Keratinocyte (primary cell): Measurements from ENCODE around the gene CEP85L. TPM values are rescaled to one million over a fixed set of nuclear protein-coding genes. Genes with fewer than 3 reads are reported as not detected.
A peak's percentile ranks its signal among the peaks of the same experiment; 100 is the strongest.

Source experiments
- DNase-seq: peaks from one replicate; pipeline ENCODE4 v3.0.0-alpha.2; 2011; ENCODE audit warnings: low read depth, missing footprints, low spot score
- FAIRE-seq: peaks from 2 replicates; lab custom pipeline; 2011; peaks lifted over from hg19 to GRCh38; lab: Jason Lieb, UNC
- H2AFZ ChIP-seq: 2 replicates; pipeline ENCODE4 v1.6.0; 2012; ENCODE audit warnings: low read length, control low read depth, inconsistent platforms; ENCODE audit not compliant: control insufficient read depth
- H3K27ac ChIP-seq: 2 replicates; pipeline ENCODE4 v1.5.1; 2011; ENCODE audit warnings: low read length; ENCODE audit not compliant: control insufficient read depth, insufficient read depth
- H3K27me3 ChIP-seq: 3 replicates; pipeline ENCODE4 v1.6.0; 2011; ENCODE audit warnings: low read length; ENCODE audit not compliant: control insufficient read depth, insufficient read depth; ENCODE audit errors: extremely low read depth
- H3K36me3 ChIP-seq, 2 experiments: 2 replicates in 1 of 2; 3 replicates in 1 of 2; pipeline ENCODE4 v1.5.1; 2011; ENCODE audit warnings: low read length in 2 of 2, mild to moderate bottlenecking in 1 of 2; ENCODE audit not compliant: control insufficient read depth in 2 of 2, insufficient read depth in 2 of 2; ENCODE audit errors: extremely low read depth in 1 of 2
- H3K4me1 ChIP-seq: 3 replicates; pipeline ENCODE4 v1.5.1; 2011; ENCODE audit warnings: low read length; ENCODE audit not compliant: control insufficient read depth, insufficient read depth; ENCODE audit errors: extremely low read depth
- H3K4me2 ChIP-seq: 3 replicates; pipeline ENCODE4 v1.6.0; 2011; ENCODE audit warnings: low read depth, low read length; ENCODE audit not compliant: control insufficient read depth, insufficient read depth; ENCODE audit errors: extremely low read depth
- H3K4me3 ChIP-seq, 3 experiments: fragments of 200-600 bp in 1 of 3; sonication (generic) in 1 of 3; 2 replicates in 2 of 3; 3 replicates in 1 of 3; pipeline ENCODE4 v1.5.1; 2011 to 2016; ENCODE audit warnings: low read length in 3 of 3, mild to moderate bottlenecking in 3 of 3, control low read depth in 2 of 3, inconsistent platforms in 1 of 3, low read depth in 1 of 3, mixed read lengths in 1 of 3, mixed run types in 1 of 3, moderate library complexity in 1 of 3; ENCODE audit not compliant: control insufficient read depth in 2 of 3, insufficient read depth in 2 of 3; ENCODE audit errors: extremely low read depth in 1 of 3
- H3K79me2 ChIP-seq: 2 replicates; pipeline ENCODE4 v1.6.0; 2012; ENCODE audit warnings: low read length; ENCODE audit not compliant: control insufficient read depth, insufficient read depth
- H3K9ac ChIP-seq: 3 replicates; pipeline ENCODE4 v1.6.0; 2011; ENCODE audit warnings: low read length; ENCODE audit not compliant: control insufficient read depth, insufficient read depth; ENCODE audit errors: extremely low read depth
- H3K9me1 ChIP-seq: 3 replicates; pipeline ENCODE4 v1.6.0; 2011; ENCODE audit warnings: low read length; ENCODE audit not compliant: control insufficient read depth, insufficient read depth; ENCODE audit errors: extremely low read depth
- H3K9me3 ChIP-seq: 2 replicates; pipeline ENCODE4 v1.5.1; 2012; ENCODE audit warnings: low read depth, low read length; ENCODE audit not compliant: control insufficient read depth
- H4K20me1 ChIP-seq: 3 replicates; pipeline ENCODE4 v1.6.0; 2011; ENCODE audit warnings: low read length; ENCODE audit not compliant: control insufficient read depth, insufficient read depth; ENCODE audit errors: extremely low read depth
- EZH2 ChIP-seq: IDR thresholded peaks from one replicate; pipeline ENCODE4 v1.6.1; 2012; ENCODE audit warnings: inconsistent platforms, mild to moderate bottlenecking, low read length, moderate library complexity
- dilution Hi-C: fragments of 300-500 bp; cut with MboI; formaldehyde crosslinking; loops from one replicate; pipeline ENCODE4 v1.7.0; 2020; ENCODE audit warnings: low sequenced_read_pairs; ENCODE audit not compliant: extremely low pct_ligation_motif_present
- polyA minus RNA-seq, 3 experiments: library from RNA; depleted of rRNA, polyadenylated mRNA; stranded (reverse); fragments of >200 nt; gene quantifications; 1 replicate in 1 of 3; 2 replicates in 1 of 3; 3 replicates in 1 of 3; pipeline ENCODE4 v1.2.3, GENCODE V29; 2011
- polyA plus RNA-seq, 5 experiments: library from polyadenylated mRNA; depleted of rRNA in 3 of 5; stranded (reverse) in 3 of 5; stranded (forward) in 1 of 5; unstranded in 1 of 5; fragments of >200 nt; gene quantifications; 1 replicate in 1 of 5; 2 replicates in 3 of 5; 3 replicates in 1 of 5; pipeline versions ENCODE4 v1.2.1 to v1.2.3, GENCODE V29; 2011 to 2012; ENCODE audit warnings: missing spikeins in 2 of 5, low read depth in 1 of 5, low replicate concordance in 1 of 5
- TF ChIP-seq, protein P1 (sequence below), 3 experiments: IDR thresholded peaks in 1 of 3; conservative IDR thresholded peaks in 1 of 3; optimal IDR thresholded peaks in 1 of 3; 2 replicates in 2 of 3; 3 replicates in 1 of 3; pipeline versions ENCODE3 to v1.5.1; 2011; ENCODE audit warnings: low read length in 3 of 3, mild to moderate bottlenecking in 3 of 3, moderate library complexity in 2 of 3, control low read depth in 1 of 3, inconsistent platforms in 1 of 3; ENCODE audit not compliant: insufficient read depth in 2 of 3; ENCODE audit errors: extremely low read depth in 1 of 3

Gene CEP85L
- polyA plus RNA-seq (1.4 to 3.5 TPM (median 1.6 TPM) in 3 replicates), polyA minus RNA-seq (8.6 to 25.3 TPM (median 10.1 TPM) in 3 replicates)
- polyA plus RNA-seq (2011; ENCODE audit: low read depth): 1.4 TPM
- 0.61 and 1.5 TPM in 2 replicates for polyA plus RNA-seq (2011; cell fraction: cytosol; rRNA removed)
- 3.0 and 4.2 TPM in 2 replicates for polyA plus RNA-seq (2011; cell fraction: nucleus; rRNA removed)
- 0.72 and 1.8 TPM in 2 replicates for polyA plus RNA-seq (2012; ENCODE audit: low replicate concordance)
- polyA minus RNA-seq (2011; cell fraction: cytosol; rRNA and poly(A)+ RNA removed): 6.5 TPM
- polyA minus RNA-seq (2011; cell fraction: nucleus; rRNA and poly(A)+ RNA removed): 15.5 and 28.3 TPM in 2 replicates

DNA sequence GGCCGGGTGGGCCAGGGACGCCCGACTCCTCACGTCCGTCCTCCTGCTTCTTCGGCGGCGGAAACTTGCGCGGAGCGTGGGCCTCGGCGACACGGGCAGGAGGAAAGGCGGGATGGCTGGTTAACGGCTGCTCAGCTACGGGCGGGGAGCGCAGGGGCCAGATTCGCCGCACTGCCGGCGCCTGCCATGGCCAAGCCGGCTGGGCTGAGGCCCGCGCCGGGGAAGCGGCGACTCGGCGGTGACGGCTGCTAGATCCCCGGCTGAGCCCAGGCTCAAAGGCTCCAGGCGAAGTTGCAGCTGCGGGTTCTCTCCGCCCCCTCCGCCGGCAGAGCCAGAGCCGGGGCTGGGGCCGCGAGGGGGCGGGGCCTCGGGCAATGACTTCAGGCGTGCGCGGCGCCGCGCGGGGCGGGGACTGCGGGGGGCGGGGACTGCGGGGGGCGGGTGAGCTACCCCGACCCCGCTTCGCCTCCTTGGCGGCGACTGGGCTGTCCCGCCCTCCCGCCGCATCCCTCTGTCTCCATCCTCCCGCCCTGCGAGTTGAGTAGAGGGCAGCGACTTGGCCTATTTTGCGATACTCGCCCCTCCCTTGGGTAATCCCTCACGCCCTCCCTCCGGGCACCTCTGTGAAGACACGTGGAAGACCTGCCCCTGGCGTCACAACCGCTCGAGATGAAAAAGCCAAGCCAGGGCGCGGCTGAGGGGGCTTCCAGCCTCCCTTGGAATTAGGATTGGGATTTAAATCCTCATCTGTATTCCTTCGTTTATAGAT, at the start of gene CEP85L:
CEP85L (minus strand) TSS at position 310 of the 769 bp plus-strand sequence. CDS start 322 bp downstream, outside the sequence.
- H3K36me3 ChIP-seq: no peaks in the 10 kb centered on the region
- H3K4me3 ChIP-seq: peak within 1 kb of the TSS; percentile 82 to 96 (median 89)
- no peak for TF ChIP-seq EZH2
- TF ChIP-seq, protein P1, sequence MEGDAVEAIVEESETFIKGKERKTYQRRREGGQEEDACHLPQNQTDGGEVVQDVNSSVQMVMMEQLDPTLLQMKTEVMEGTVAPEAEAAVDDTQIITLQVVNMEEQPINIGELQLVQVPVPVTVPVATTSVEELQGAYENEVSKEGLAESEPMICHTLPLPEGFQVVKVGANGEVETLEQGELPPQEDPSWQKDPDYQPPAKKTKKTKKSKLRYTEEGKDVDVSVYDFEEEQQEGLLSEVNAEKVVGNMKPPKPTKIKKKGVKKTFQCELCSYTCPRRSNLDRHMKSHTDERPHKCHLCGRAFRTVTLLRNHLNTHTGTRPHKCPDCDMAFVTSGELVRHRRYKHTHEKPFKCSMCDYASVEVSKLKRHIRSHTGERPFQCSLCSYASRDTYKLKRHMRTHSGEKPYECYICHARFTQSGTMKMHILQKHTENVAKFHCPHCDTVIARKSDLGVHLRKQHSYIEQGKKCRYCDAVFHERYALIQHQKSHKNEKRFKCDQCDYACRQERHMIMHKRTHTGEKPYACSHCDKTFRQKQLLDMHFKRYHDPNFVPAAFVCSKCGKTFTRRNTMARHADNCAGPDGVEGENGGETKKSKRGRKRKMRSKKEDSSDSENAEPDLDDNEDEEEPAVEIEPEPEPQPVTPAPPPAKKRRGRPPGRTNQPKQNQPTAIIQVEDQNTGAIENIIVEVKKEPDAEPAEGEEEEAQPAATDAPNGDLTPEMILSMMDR (optimal IDR thresholded peaks at IDR 0.05 in 1 of 3, IDR thresholded peaks at IDR 0.05 in 1 of 3, conservative IDR thresholded peaks at IDR 0.05 in 1 of 3; ENCODE audit: extremely low read depth in 1 of 3, insufficient read depth in 2 of 3, low read length in 3 of 3): no peak
- FAIRE-seq (no peak), DNase-seq (no peak)
- peak within 1 kb of the TSS; percentile 61 for H3K27ac ChIP-seq
- no peaks in the 10 kb centered on the region for H3K9me3 ChIP-seq
- H3K9me1 ChIP-seq: no peaks in the 10 kb centered on the region
- H3K27me3 ChIP-seq: no peaks in the 10 kb centered on the region
- dilution Hi-C loops: no loop called here
- peak within 1 kb of the TSS; percentile 89 for H2AFZ ChIP-seq
- peak within 1 kb of the TSS; percentile 96 for H3K4me2 ChIP-seq
- no peaks in the 10 kb centered on the region for H4K20me1 ChIP-seq
- peak within 1 kb of the TSS; percentile 82 for H3K9ac ChIP-seq
- H3K4me1 ChIP-seq: peaks cover 12% of the 10 kb centered on the region
- peaks cover 32% of the 10 kb centered on the region for H3K79me2 ChIP-seq

DNA sequence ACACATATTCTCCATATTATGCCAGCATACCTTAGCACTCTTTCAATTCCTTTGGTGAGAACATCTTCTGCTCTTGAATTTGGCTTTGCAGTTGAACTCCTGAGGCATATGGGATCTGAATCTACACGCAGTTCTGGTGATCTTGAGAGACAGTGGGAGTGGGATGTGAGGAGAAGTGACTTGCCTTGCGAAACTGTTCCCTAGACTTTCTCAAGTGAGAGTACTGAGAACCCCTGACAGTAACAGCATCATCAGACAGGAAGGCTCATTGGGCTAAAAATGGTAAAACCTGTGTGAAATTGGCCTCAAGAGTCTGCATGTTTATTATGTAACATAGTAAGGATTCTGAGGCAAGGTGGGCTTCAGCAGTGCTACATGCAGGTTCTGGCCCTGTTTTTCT, 49.1 kb upstream of the CEP85L start:
- H3K27me3 ChIP-seq: no peaks in the 10 kb centered on the region
- no peak for FAIRE-seq
- no peaks in the 10 kb centered on the region for H4K20me1 ChIP-seq
- dilution Hi-C loops: no loop called here
- H3K4me1 ChIP-seq: no peaks in the 10 kb centered on the region
- H2AFZ ChIP-seq: no peak overlapping the region
- no peak overlapping the region for H3K9ac ChIP-seq
- TF ChIP-seq, protein P1 (optimal IDR thresholded peaks at IDR 0.05 in 1 of 3, IDR thresholded peaks at IDR 0.05 in 1 of 3, conservative IDR thresholded peaks at IDR 0.05 in 1 of 3; ENCODE audit: extremely low read depth in 1 of 3, insufficient read depth in 2 of 3, low read length in 3 of 3): no peak
- TF ChIP-seq EZH2: no peak
- no peaks in the 10 kb centered on the region for H3K79me2 ChIP-seq
- no peak overlapping the region for H3K27ac ChIP-seq
- no peaks in the 10 kb centered on the region for H3K9me3 ChIP-seq
- no peak overlapping the region for H3K4me3 ChIP-seq
- H3K4me2 ChIP-seq: no peak overlapping the region
- no peaks in the 10 kb centered on the region for H3K9me1 ChIP-seq
- H3K36me3 ChIP-seq: no peaks in the 10 kb centered on the region
- no peak for DNase-seq
